WI38 (cell line): ENCODE measurements around the gene GSTM1.

Experiments
- H3K4me3 ChIP-seq: 2 replicates; pipeline ENCODE4 v1.5.1; 2011; ENCODE audit warnings: low read depth, mild to moderate bottlenecking, control low read depth, low read length
- TF ChIP-seq, protein P1 (sequence below): IDR thresholded peaks from 2 replicates; pipeline ENCODE4 v1.5.1; 2012; ENCODE audit warnings: low read depth, mild to moderate bottlenecking, control low read depth, low read length

Gene GSTM1

GRCh38 chr1:109714661-109715372 lies 27.2 kb downstream of the GSTM1 start:
- H3K4me3 ChIP-seq, result no peak overlapping the region
- TF ChIP-seq, protein P1, sequence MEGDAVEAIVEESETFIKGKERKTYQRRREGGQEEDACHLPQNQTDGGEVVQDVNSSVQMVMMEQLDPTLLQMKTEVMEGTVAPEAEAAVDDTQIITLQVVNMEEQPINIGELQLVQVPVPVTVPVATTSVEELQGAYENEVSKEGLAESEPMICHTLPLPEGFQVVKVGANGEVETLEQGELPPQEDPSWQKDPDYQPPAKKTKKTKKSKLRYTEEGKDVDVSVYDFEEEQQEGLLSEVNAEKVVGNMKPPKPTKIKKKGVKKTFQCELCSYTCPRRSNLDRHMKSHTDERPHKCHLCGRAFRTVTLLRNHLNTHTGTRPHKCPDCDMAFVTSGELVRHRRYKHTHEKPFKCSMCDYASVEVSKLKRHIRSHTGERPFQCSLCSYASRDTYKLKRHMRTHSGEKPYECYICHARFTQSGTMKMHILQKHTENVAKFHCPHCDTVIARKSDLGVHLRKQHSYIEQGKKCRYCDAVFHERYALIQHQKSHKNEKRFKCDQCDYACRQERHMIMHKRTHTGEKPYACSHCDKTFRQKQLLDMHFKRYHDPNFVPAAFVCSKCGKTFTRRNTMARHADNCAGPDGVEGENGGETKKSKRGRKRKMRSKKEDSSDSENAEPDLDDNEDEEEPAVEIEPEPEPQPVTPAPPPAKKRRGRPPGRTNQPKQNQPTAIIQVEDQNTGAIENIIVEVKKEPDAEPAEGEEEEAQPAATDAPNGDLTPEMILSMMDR, result no peak

- TF ChIP-seq, protein P1, result no peak
- no peak overlapping the region for H3K4me3 ChIP-seq
Observed at GRCh38 chr1:109716121-109716520, 28.5 kb downstream of the GSTM1 start.

DNA sequence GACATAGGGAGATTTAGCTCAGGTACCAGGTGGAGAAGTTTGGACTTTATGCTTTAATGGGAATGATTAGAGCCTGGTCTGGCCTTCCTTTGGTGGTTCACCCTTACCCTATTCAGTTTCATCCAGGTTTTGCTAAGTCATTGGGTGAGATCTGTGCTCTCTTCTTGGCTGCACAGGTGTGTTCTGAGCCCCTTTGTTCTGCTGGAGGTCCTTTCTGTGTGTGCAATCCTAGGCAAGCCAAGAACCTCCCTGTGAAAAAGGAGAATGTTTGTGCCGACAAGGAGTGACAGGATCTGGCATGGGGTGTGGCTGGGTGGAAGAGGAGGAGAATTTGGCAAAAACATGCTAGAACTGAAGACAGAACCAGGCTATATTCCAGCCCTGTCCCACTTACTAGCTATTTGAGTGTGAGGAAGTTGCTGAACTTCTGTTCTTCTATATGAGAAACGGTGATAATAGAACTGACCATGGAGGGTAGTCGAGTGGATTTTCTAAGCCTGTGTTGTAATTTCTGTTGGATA lies 29.0 kb downstream of the GSTM1 start:
- no peak overlapping the region for H3K4me3 ChIP-seq
- TF ChIP-seq, protein P1, result no peak

- H3K4me3 ChIP-seq, result no peak overlapping the region
- TF ChIP-seq, protein P1, result no peak
Observed at GRCh38 chr1:109717729-109718128, 30.1 kb downstream of the GSTM1 start.

- TF ChIP-seq, protein P1, result no peak
- no peak overlapping the region for H3K4me3 ChIP-seq
Observed at GRCh38 chr1:109718495-109718894, 30.9 kb downstream of the GSTM1 start.

- no peak overlapping the region for H3K4me3 ChIP-seq
Observed at GRCh38 chr1:109719337-109719837, 31.8 kb downstream of the GSTM1 start.

GRCh38 chr1:109721042-109721441 lies 33.4 kb downstream of the GSTM1 start:
- TF ChIP-seq, protein P1, result no peak
- H3K4me3 ChIP-seq, result no peak overlapping the region

More at GRCh38 chr1:109719337-109719837, 31.8 kb downstream of the GSTM1 start:
- TF ChIP-seq, protein P1, result no peak
